Gastrocnemius medialis (tissue), 4 donors: ENCODE measurements around the gene DDX31.

Source experiments
- CTCF ChIP-seq, 5 experiments: fragments of 450-650 bp in 3 of 5; fragments of 200-600 bp in 2 of 5; sonication (generic) in 2 of 5; IDR thresholded peaks in 4 of 5; conservative IDR thresholded peaks in 1 of 5; 1 replicate in 4 of 5; 2 replicates in 1 of 5; pipeline ENCODE4 v1.5.1; 2016 to 2019; ENCODE audit warnings: antibody characterized with exemption in 5 of 5, mild to moderate bottlenecking in 3 of 5, moderate library complexity in 3 of 5
- POLR2A ChIP-seq, 2 donors: fragments of 450-650 bp; IDR thresholded peaks; one replicate each; pipeline ENCODE4 v1.6.1; 2017; ENCODE audit warnings: antibody characterized with exemption in 2 of 2, mild to moderate bottlenecking in 2 of 2, moderate library complexity in 2 of 2

- no peak for TF ChIP-seq CTCF (IDR thresholded peaks at IDR 0.05 in 4 of 5, conservative IDR thresholded peaks at IDR 0.05 in 1 of 5)
- TF ChIP-seq POLR2A (IDR thresholded peaks at IDR 0.05): no peak
Observed at GRCh38 chr9:132699956-132700355, 30.2 kb upstream of the DDX31 start.
